HepG2 (cell line): ENCODE measurements around the gene GRIK4. TPM values are rescaled to one million over a fixed set of nuclear protein-coding genes. Genes with fewer than 3 reads are reported as not detected.

Experiments
- ATAC-seq: fragments of 200-7000 bp; cut with Tn5 transposase; 3 replicates; pipeline ENCODE4 v1.9.1; 2020; ENCODE audit warnings: mild to moderate bottlenecking, moderate library complexity
- BruUV-seq: library from RNA; stranded (reverse); fragments of 400-500 nt; replicated peaks from 2 replicates; lab custom pipeline; 2021; lab: Mats Ljungman, UMichigan
- CTCF ChIA-PET: fragments of 300-600 bp; formaldehyde crosslinking; extraction: SDS; loops from one replicate; lab custom pipeline; 2021; ENCODE audit warnings: low total read pairs, inconsistent platforms, low intra/inter-chr PET ratio; lab: Yijun Ruan, JAX
- POLR2A ChIA-PET: fragments of 350-600 bp; sonication (Branson Sonifier 250); formaldehyde crosslinking; loops from one replicate; lab custom pipeline; 2020; ENCODE audit warnings: antibody characterized with exemption, inconsistent platforms; lab: Yijun Ruan, JAX
- DNase-seq: peaks from one replicate; pipeline ENCODE4 v3.0.0-alpha.2; 2015; ENCODE audit warnings: low spot score
- FAIRE-seq: peaks from 3 replicates; lab custom pipeline; 2011; peaks lifted over from hg19 to GRCh38; lab: Jason Lieb, UNC
- H2AFZ ChIP-seq: one replicate; pipeline ENCODE4 v1.6.1; 2011; ENCODE audit warnings: low read length, inconsistent platforms
- H3K27ac ChIP-seq: fragments of 300-600 bp; 3 replicates; pipeline ENCODE4 v1.8.0; 2011; ENCODE audit warnings: mixed run types, mild to moderate bottlenecking, mixed read lengths, low read length, inconsistent platforms; ENCODE audit not compliant: insufficient read depth; ENCODE audit errors: extremely low read length
- H3K27me3 ChIP-seq, 2 experiments: fragments of 200-600 bp in 1 of 2; 2 replicates in 1 of 2; 3 replicates in 1 of 2; pipeline versions ENCODE4 v1.6.0 to v1.8.0; 2011; ENCODE audit warnings: low read length in 2 of 2, mild to moderate bottlenecking in 2 of 2, moderate library complexity in 2 of 2, inconsistent platforms in 1 of 2; ENCODE audit not compliant: insufficient read depth in 2 of 2, control insufficient read depth in 1 of 2
- H3K36me3 ChIP-seq, 2 experiments: fragments of 200-600 bp in 1 of 2; replicated peaks in 1 of 2; 2 replicates in 1 of 2; 3 replicates in 1 of 2; pipeline versions ENCODE4 v1.5.1 to v1.8.0; 2011; ENCODE audit warnings: low read length in 2 of 2, inconsistent platforms in 1 of 2; ENCODE audit not compliant: insufficient read depth in 2 of 2, control insufficient read depth in 1 of 2
- H3K4me1 ChIP-seq: 2 replicates; pipeline ENCODE4 v1.5.1; 2012; ENCODE audit warnings: low read length, inconsistent platforms; ENCODE audit not compliant: insufficient read depth
- H3K4me2 ChIP-seq: 2 replicates; pipeline ENCODE4 v1.6.0; 2011; ENCODE audit warnings: low read depth, low read length, inconsistent platforms
- H3K4me3 ChIP-seq, 3 experiments: fragments of 200-600 bp in 1 of 3; sonication (generic), shearing (Covaris generic) in 1 of 3; replicated peaks in 1 of 3; 2 replicates each; pipeline ENCODE4 v1.5.1; 2011 to 2016; ENCODE audit warnings: low read length in 3 of 3, inconsistent platforms in 2 of 3, low read depth in 2 of 3, mild to moderate bottlenecking in 2 of 3, control low read depth in 1 of 3, mixed read lengths in 1 of 3; ENCODE audit not compliant: insufficient read depth in 1 of 3
- H3K79me2 ChIP-seq: one replicate; pipeline ENCODE4 v1.6.1; 2011; ENCODE audit warnings: low read length, inconsistent platforms; ENCODE audit not compliant: insufficient read depth
- H3K9ac ChIP-seq: 2 replicates; pipeline ENCODE4 v1.6.0; 2011; ENCODE audit warnings: mild to moderate bottlenecking, low read depth, low read length, inconsistent platforms; ENCODE audit not compliant: insufficient read depth
- H3K9me3 ChIP-seq: 2 replicates; pipeline ENCODE4 v1.5.1; 2012; ENCODE audit warnings: mild to moderate bottlenecking, low read length
- H4K20me1 ChIP-seq: 2 replicates; pipeline ENCODE4 v1.6.0; 2011; ENCODE audit warnings: inconsistent platforms, mild to moderate bottlenecking, low read length, moderate library complexity; ENCODE audit not compliant: insufficient read depth
- ARHGAP35 ChIP-seq: sonication (generic); formaldehyde crosslinking; IDR thresholded peaks from 2 replicates; pipeline ENCODE4 v1.9.0; 2022; ENCODE audit warnings: mild to moderate bottlenecking, inconsistent platforms, moderate library complexity, missing genetic modification reagents, borderline replicate concordance
- CENPT ChIP-seq: sonication (generic); formaldehyde crosslinking; IDR thresholded peaks from 2 replicates; pipeline ENCODE4 v1.8.0; 2022; ENCODE audit warnings: low read depth, mild to moderate bottlenecking, moderate library complexity, missing genetic modification reagents
- KDM6A ChIP-seq: IDR thresholded peaks from 2 replicates; pipeline ENCODE4 v1.6.1; 2016; ENCODE audit warnings: low read depth
- LBX2 ChIP-seq: sonication (generic); formaldehyde crosslinking; IDR thresholded peaks from 2 replicates; pipeline ENCODE4 v1.5.0; 2020; ENCODE audit warnings: missing genetic modification reagents, mild to moderate bottlenecking, borderline replicate concordance
- MEIS2 ChIP-seq: sonication (generic); formaldehyde crosslinking; IDR thresholded peaks from 2 replicates; pipeline ENCODE4 v1.9.0; 2021; ENCODE audit warnings: mild to moderate bottlenecking, missing genetic modification reagents
- SATB2 ChIP-seq: sonication (generic); formaldehyde crosslinking; IDR thresholded peaks from 2 replicates; pipeline ENCODE4 v1.5.0; 2020; ENCODE audit warnings: missing genetic modification reagents
- SIX4 ChIP-seq: sonication (generic); formaldehyde crosslinking; IDR thresholded peaks from 2 replicates; pipeline ENCODE4 v1.4.0; 2020; ENCODE audit warnings: missing genetic modification reagents
- ZFP41 ChIP-seq: sonication (generic); formaldehyde crosslinking; IDR thresholded peaks from 2 replicates; pipeline ENCODE4 v1.4.0; 2020; ENCODE audit warnings: mild to moderate bottlenecking, missing genetic modification reagents, borderline replicate concordance
- ZNF251 ChIP-seq: sonication (generic); formaldehyde crosslinking; IDR thresholded peaks from 2 replicates; pipeline ENCODE4 v1.9.0; 2021; ENCODE audit warnings: mild to moderate bottlenecking, missing genetic modification reagents
- ZNF260 ChIP-seq: sonication (generic); formaldehyde crosslinking; IDR thresholded peaks from 2 replicates; pipeline ENCODE4 v1.4.0; 2020; ENCODE audit warnings: missing genetic modification reagents, low read depth, mild to moderate bottlenecking, borderline replicate concordance
- ZNF329 ChIP-seq: sonication (generic); formaldehyde crosslinking; IDR thresholded peaks from 2 replicates; pipeline ENCODE4 v1.9.0; 2021; ENCODE audit warnings: low read depth, mild to moderate bottlenecking, missing genetic modification reagents
- ZNF343 ChIP-seq: sonication (generic); formaldehyde crosslinking; IDR thresholded peaks from 2 replicates; pipeline ENCODE4 v1.4.0; 2020; ENCODE audit warnings: mild to moderate bottlenecking, missing genetic modification reagents
- WGBS: methylation state at CpG from one replicate; pipeline ENCODE4 v1.1.6; 2017; ENCODE audit warnings: low lambda C conversion rate; 5-methylcytosine and 5-hydroxymethylcytosine counted together
- in situ Hi-C: cut with HindIII; loops from 2 replicates; pipeline ENCODE4 v1.10.0; 2017; ENCODE audit warnings: low pct_unique_long_range_greater_than_20kb; ENCODE audit not compliant: extremely low pct_ligation_motif_present
- intact Hi-C: fragments of 100-400 bp; cut with micrococcal nuclease; formaldehyde crosslinking; loops from one replicate; pipeline ENCODE4 v1.10.0; 2022; ENCODE audit not compliant: unreplicated experiment
- polyA plus RNA-seq, 8 experiments: library from polyadenylated mRNA; depleted of rRNA in 3 of 8; stranded (reverse) in 7 of 8; unstranded in 1 of 8; fragments of >200 nt; fragmentation: Illumina TruSeq in 4 of 8; extraction: Trizol in 4 of 8; gene quantifications; 2 replicates each; pipeline versions ENCODE4 v1.2.1 to v1.2.3, GENCODE V29; 2011 to 2016; ENCODE audit warnings: low read depth in 4 of 8, missing spikeins in 1 of 8, mixed read lengths in 1 of 8; ENCODE audit not compliant: insufficient read depth in 1 of 8
- total RNA-seq, 5 experiments: library from RNA; depleted of rRNA; stranded (reverse); fragments of >200 nt; fragmentation: Illumina TruSeq; extraction: Trizol; gene quantifications; 2 replicates each; pipeline ENCODE4 v1.2.3, GENCODE V29; 2016; ENCODE audit warnings: low read depth in 1 of 5

GRIK4 gene
- total and polyA plus RNA-seq, 2 of the 13 experiments (the other 11 are each of a cell fraction or from before 2014, with no cell fraction given) = 0.04 to 0.07 TPM

GRCh38 chr11:120720760-120721159 lies 209.2 kb downstream of the GRIK4 start:
- peaks cover 1 to 18% of the 10 kb centered on the region in 2 experiments; a peak in 3 of 5 replicates for H3K27me3 ChIP-seq
- H3K9me3 ChIP-seq = peaks cover 4% of the 10 kb centered on the region; the same call in 1 of the 2 replicates
- intact Hi-C loops (no loop called here), in situ Hi-C loops (no loop called here)
- H3K9ac ChIP-seq = no peak overlapping the region
- H3K79me2 ChIP-seq = no peaks in the 10 kb centered on the region
- no peaks in the 10 kb centered on the region for H3K36me3 ChIP-seq
- ATAC-seq = no peak
- no peaks in the 10 kb centered on the region for H4K20me1 ChIP-seq
- no peak for TF ChIP-seq ZFP41 (CRISPR knock-in tag)
- no peak for TF ChIP-seq SATB2 (CRISPR knock-in tag)
- TF ChIP-seq ARHGAP35 (CRISPR knock-in tag) = no peak
- TF ChIP-seq SIX4 (CRISPR knock-in tag) = no peak
- TF ChIP-seq LBX2 (CRISPR knock-in tag) = no peak
- TF ChIP-seq ZNF251 (CRISPR knock-in tag) = no peak
- no peak for TF ChIP-seq KDM6A (CRISPR knock-in tag)
- TF ChIP-seq ZNF343 (CRISPR knock-in tag) = no peak
- no peak for TF ChIP-seq ZNF329 (CRISPR knock-in tag)
- TF ChIP-seq MEIS2 = no peak
- TF ChIP-seq ZNF260 = no peak
- TF ChIP-seq CENPT (CRISPR knock-in tag) = no peak
- H3K4me2 ChIP-seq = no peak overlapping the region
- H3K27ac ChIP-seq = no peak overlapping the region
- H3K4me3 ChIP-seq = no peak overlapping the region
- POLR2A ChIA-PET = no interaction called here
- no peak for FAIRE-seq
- DNase-seq = no peak
- 0% methylated on average over 1 of the region's 1 CpG for WGBS
- BruUV-seq = no TSS peak
- H2AFZ ChIP-seq = no peak overlapping the region
- CTCF ChIA-PET = no interaction called here
- no peaks in the 10 kb centered on the region for H3K4me1 ChIP-seq
